HL-60 (cell line): ENCODE results near the gene GPR107.

Experiments
- GABPA ChIP-seq: IDR thresholded peaks from 2 replicates; pipeline ENCODE4 v1.6.1; 2012; ENCODE audit warnings: low read depth
- POLR2AphosphoS5 ChIP-seq: IDR thresholded peaks from 2 replicates; pipeline ENCODE4 v1.6.1; 2012; ENCODE audit warnings: low read depth
- REST ChIP-seq: IDR thresholded peaks from 2 replicates; pipeline ENCODE4 v1.6.1; 2012; ENCODE audit warnings: low read depth; ENCODE audit not compliant: insufficient replicate concordance
- SPI1 ChIP-seq: IDR thresholded peaks from 2 replicates; pipeline ENCODE4 v1.6.1; 2012; ENCODE audit warnings: low read depth, mild to moderate bottlenecking, borderline replicate concordance
- TF ChIP-seq, protein P1 (sequence below): IDR thresholded peaks from one replicate; pipeline ENCODE4 v1.5.1; 2011; ENCODE audit warnings: low read length, control low read depth, inconsistent platforms; ENCODE audit not compliant: insufficient read depth

GRCh38 chr9:130095872-130096271 is 42.2 kb downstream of the GPR107 start:
- TF ChIP-seq, protein P1, sequence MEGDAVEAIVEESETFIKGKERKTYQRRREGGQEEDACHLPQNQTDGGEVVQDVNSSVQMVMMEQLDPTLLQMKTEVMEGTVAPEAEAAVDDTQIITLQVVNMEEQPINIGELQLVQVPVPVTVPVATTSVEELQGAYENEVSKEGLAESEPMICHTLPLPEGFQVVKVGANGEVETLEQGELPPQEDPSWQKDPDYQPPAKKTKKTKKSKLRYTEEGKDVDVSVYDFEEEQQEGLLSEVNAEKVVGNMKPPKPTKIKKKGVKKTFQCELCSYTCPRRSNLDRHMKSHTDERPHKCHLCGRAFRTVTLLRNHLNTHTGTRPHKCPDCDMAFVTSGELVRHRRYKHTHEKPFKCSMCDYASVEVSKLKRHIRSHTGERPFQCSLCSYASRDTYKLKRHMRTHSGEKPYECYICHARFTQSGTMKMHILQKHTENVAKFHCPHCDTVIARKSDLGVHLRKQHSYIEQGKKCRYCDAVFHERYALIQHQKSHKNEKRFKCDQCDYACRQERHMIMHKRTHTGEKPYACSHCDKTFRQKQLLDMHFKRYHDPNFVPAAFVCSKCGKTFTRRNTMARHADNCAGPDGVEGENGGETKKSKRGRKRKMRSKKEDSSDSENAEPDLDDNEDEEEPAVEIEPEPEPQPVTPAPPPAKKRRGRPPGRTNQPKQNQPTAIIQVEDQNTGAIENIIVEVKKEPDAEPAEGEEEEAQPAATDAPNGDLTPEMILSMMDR, result no peak
- TF ChIP-seq POLR2AphosphoS5 (no peak), REST (no peak), GABPA (no peak), SPI1 (no peak)
